Suprapubic skin (tissue), 3 donors: Measurements from ENCODE around the gene LASP1NB.

Experiments
- POLR2A ChIP-seq, 2 donors: fragments of 450-650 bp; IDR thresholded peaks; one replicate each; pipeline ENCODE4 v1.6.1; 2017; ENCODE audit warnings: antibody characterized with exemption in 2 of 2, mild to moderate bottlenecking in 2 of 2, moderate library complexity in 2 of 2
- TF ChIP-seq, protein P1 (sequence below), 2 donors: fragments of 200-600 bp in 1 of 2; fragments of 450-650 bp in 1 of 2; sonication (generic) in 1 of 2; IDR thresholded peaks; one replicate each; pipeline ENCODE4 v1.5.1; 2016 to 2019; ENCODE audit warnings: antibody characterized with exemption in 2 of 2, mild to moderate bottlenecking in 1 of 2, moderate library complexity in 1 of 2

DNA sequence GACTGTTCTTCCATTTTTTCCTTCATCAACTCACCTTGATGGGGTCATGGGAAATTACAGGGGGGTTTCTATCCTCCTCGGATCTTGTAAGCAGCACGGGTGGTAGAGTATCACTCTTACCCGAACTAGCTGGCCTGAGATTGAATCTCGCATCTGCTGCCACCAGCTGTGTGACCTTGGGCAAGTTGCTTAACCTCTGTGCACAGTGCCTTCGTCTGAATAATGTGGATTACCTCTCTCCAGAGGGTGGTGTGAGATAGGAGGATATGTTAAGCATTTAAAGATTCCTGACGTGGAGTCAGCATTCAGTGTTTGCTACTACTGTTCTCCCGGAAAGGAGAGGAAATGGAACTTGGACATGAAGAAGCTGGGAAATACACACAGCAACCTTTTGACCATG, 31.1 kb upstream of the LASP1NB start:
- TF ChIP-seq, protein P1, sequence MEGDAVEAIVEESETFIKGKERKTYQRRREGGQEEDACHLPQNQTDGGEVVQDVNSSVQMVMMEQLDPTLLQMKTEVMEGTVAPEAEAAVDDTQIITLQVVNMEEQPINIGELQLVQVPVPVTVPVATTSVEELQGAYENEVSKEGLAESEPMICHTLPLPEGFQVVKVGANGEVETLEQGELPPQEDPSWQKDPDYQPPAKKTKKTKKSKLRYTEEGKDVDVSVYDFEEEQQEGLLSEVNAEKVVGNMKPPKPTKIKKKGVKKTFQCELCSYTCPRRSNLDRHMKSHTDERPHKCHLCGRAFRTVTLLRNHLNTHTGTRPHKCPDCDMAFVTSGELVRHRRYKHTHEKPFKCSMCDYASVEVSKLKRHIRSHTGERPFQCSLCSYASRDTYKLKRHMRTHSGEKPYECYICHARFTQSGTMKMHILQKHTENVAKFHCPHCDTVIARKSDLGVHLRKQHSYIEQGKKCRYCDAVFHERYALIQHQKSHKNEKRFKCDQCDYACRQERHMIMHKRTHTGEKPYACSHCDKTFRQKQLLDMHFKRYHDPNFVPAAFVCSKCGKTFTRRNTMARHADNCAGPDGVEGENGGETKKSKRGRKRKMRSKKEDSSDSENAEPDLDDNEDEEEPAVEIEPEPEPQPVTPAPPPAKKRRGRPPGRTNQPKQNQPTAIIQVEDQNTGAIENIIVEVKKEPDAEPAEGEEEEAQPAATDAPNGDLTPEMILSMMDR (IDR thresholded peaks at IDR 0.05) = no peak
- no peak for TF ChIP-seq POLR2A (IDR thresholded peaks at IDR 0.05)
